HFF-Myc (cell line): ENCODE results near the gene HTR1B.

Source experiments
- DNase-seq: peaks from one replicate; pipeline ENCODE4 v3.0.0-alpha.2; 2011; ENCODE audit warnings: low read depth; ENCODE audit errors: extremely low read depth
- H3K4me3 ChIP-seq: replicated peaks from 2 replicates; pipeline ENCODE4 v1.5.1; 2011; ENCODE audit warnings: low read depth, mild to moderate bottlenecking, control low read depth, low read length
- CTCF ChIP-seq: IDR thresholded peaks from 2 replicates; pipeline ENCODE4 v1.5.1; 2012; ENCODE audit warnings: mild to moderate bottlenecking, low read depth, low read length, control low read depth; ENCODE audit errors: missing control alignments

HTR1B gene

GRCh38 chr6:77425216-77425615 is 38.1 kb downstream of the HTR1B start:
- H3K4me3 ChIP-seq, result no peak overlapping the region
- no peak for DNase-seq
- TF ChIP-seq CTCF, result no peak

- no peak for DNase-seq
- TF ChIP-seq CTCF, result no peak
- no peak overlapping the region for H3K4me3 ChIP-seq
These were observed 38.5 kb downstream of the HTR1B start for GRCh38 chr6:77424761-77425160.

- TF ChIP-seq CTCF, result no peak
- no peak overlapping the region for H3K4me3 ChIP-seq
- DNase-seq, result no peak
These were observed 46.5 kb downstream of the HTR1B start for GRCh38 chr6:77416839-77417238.

GRCh38 chr6:77415706-77416105 is 47.6 kb downstream of the HTR1B start:
- no peak for DNase-seq
- TF ChIP-seq CTCF, result no peak
- H3K4me3 ChIP-seq, result no peak overlapping the region
